HG02885 (cell line): ENCODE data around the gene GALNT18.

Experiments used
- ATAC-seq: cut with Tn5 transposase; IDR thresholded peaks from one replicate; pipeline ENCODE4 v1.9.1; 2021; ENCODE audit warnings: mild to moderate bottlenecking; ENCODE audit not compliant: unreplicated experiment, poor library complexity

Gene GALNT18

DNA sequence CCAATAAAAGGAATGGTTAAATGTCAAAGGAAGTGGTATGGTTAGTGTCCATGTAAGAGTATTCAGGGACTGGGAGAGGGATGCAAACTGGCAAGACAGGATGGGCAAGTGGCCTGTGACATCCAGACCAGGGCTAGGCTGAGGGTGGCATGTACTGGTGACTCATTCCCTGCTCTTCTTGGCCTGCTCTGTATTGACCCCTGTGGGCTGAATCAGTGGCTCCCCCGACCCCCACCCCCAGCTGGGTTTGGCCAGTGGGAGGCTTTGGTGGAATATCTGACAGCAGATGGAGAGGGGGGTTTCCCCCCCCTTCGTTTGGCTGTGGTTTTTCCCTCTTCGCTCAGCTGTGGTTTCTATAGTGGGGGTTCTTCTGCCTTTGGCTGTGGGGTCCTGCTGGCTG, 356.5 kb downstream of the GALNT18 start:
- ATAC-seq = no peak

DNA sequence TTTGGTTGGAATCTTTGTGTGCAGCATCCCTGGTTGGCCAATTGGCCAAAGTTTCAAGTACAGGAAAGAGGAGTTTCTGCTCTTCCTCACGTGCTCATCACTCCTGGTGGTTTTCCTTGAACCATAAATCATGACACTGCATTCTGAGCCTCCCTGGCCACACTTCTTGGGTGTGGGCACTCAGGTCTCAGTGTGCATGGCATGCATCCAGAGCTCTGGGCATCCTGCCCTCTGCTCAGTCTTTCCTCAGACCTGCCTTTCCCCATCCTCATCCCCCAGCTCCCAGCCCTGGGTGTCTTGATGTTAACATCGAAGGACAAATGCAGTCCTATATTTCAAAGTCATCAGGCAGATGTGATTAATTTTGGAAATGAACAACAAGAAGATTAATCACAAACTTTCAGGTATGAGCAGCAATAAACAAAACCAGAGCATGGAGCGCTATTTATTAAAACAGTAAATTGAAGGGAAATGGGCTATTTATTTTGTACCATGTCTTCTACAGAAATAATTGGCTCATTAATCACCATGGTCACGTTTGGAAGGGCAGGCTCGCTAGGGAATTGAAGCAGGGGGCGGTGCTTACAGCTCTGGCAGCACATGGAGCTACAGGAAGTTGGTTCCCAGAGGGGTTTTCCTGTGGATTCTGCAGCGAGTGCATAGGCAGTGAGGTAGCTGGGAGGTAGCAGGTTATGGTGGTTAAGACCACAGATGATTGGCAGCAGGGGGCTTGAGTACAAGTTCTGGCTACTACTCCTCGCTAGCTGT, 358.4 kb downstream of the GALNT18 start:
- no peak for ATAC-seq

DNA sequence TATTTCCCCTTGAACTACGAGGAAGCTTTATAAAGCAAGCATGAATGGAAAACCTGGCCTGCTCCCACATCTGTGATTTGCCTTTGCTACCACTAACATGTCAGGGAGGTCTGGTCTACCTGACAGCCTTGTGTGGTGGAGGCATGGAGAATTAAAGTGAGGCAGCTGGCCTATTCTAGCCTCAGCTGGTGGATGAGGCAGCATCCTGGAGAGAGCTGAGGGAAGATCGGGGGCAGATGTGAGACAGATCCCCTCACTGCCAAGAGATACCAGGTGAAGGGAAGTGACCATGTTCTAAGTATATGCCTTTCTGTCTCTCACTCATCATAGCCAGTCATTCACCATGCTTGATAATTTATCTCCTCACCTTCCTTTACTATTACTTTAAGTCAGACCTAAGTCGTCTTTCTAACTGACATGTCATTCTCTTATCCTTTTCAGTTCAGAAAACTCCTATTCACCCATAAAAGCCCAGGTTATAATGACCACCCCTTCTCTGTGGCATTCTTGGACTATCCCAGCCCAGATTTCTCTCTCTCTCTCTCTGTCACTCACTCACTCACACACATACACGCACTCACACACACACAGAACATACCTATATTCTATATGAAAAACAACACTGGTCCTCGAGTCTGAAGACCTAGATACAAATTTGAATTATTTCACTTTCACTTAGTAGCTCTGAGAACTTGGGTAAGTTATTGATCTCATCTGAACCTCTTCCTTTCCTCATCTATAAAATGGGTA, 359.5 kb downstream of the GALNT18 start:
- ATAC-seq = peak; percentile 10

DNA sequence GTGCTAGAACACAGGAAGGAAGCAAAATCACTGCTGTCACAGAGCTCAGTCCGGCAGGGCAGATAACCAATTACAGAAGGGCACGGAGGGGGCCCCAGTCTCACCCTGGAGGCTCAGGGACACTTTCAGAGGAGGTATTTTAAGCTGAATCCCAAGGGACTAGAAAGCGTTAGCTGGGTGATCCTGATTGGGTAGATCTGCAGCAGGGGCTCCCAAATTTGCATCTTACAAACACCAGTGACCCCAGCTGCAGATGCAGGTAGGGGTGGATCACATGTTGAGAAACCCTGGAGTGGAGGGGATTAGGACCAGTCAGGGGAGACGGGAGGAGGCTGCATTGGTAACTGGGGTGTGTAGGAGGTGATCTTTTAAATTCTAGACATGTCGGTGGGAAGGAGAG, 360.2 kb downstream of the GALNT18 start:
- ATAC-seq = peak; percentile 63

- ATAC-seq = no peak
Measured at GRCh38 chr11:11260903-11261302, 360.9 kb downstream of the GALNT18 start.

GRCh38 chr11:11253995-11254394, 367.8 kb downstream of the GALNT18 start:
- no peak for ATAC-seq

DNA sequence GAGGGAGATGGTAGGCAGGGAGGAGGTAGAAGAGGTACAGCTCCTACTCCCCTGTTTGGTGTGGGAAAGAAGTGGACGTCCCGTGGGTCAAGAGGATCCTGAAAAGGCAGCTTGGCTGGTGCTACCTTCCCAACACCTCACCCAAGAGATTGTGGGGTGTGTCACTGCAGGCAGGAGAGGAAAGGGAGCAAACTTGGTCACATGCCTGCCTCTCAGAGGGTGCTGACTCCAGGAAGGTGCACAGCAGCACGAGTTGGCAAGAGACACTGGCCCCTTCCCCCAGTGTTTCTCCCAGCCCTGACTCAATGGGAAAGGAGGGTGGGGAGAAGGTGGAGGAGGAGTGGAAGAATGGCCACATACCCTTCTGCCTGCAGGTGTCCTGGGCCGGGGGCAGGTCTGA, 368.3 kb downstream of the GALNT18 start:
- ATAC-seq = no peak

DNA sequence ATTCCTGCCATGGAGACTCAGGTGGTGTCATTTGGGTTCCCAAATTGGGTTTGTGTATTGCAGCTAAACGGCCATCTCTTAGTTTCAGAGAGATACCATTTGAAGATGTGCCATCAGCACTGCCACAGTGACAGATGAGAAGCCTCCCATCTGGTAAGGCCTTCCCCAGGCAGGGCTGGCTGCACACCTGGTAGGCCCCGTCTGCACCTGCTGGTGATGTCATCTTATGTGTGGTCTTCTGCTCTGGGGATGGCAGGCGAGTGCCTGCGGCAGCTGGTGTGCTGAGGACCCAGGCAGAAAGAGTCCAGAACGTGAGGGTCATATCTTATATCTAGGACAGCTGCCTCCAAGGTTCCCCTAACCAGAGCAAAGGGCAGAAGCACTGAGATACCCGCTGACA, 369.4 kb downstream of the GALNT18 start:
- ATAC-seq = no peak

DNA sequence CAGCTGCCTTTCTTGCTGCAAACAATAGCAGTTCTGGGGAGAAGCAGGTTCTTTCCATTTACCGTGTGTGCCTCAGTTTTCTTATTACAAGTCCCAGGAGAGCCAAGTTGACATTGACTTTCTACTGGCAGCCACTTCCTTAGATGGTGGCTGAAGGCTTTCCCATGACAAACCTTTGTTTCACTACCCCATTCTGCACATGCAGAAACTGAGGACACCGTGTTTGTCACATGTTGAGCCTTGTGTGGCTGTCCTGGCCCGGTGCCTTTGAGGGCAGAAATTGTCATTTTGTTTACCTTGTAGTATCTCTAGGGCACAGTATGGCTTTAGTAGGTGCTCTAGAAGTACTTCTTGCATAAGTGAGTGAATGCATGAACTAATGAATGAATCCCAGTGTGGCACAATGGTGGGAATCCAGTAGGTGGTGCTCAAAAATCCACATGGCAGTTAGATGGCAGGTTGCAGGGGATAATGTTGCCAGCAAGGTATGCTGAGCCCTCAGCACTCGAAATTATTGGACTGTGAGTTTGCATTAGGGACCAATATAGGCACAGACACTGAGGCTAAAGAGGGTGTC, 370.3 kb downstream of the GALNT18 start:
- ATAC-seq = peak; percentile 55

DNA sequence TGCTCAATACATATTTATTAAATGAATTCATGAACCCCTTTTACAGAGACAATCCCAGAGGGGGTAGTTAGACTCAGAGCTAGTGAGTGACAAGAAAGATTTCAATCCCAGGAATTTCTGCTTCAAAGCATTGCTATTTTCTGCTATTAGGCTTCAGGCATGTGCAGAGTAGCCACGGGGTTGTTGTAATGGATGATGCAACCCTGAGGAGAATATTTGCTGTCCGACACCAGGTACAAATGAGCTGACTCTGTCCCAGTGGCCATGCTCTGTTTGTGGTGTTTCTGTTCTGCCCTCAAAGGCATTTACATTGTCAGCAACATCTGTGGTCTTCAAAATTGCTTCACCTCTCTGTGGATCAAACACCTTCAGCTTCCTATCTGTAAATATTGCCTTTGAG, 371.3 kb downstream of the GALNT18 start:
- no peak for ATAC-seq

GRCh38 chr11:11247576-11247975, 374.2 kb downstream of the GALNT18 start:
- no peak for ATAC-seq

- no peak for ATAC-seq
Measured at GRCh38 chr11:11247086-11247485, 374.7 kb downstream of the GALNT18 start.

DNA sequence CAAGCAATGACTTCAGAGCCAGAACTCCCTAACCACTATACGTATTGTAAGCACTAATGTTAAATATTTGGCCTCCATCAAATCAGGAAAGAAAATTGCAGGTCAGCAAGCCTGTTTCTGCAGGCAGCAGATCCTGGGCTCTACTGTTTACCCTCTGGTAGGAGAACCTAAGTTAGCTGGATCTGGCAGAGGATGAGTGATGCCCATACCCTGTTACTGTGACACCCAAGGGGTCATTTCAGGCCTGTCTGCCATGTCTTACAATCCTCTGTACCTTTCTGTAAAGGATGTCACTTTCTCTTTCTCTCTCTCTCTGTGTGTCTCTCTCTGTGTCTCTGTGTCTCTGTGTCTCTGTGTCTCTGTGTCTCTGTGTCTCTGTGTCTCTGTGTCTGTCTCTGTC, 375.6 kb downstream of the GALNT18 start:
- no peak for ATAC-seq

DNA sequence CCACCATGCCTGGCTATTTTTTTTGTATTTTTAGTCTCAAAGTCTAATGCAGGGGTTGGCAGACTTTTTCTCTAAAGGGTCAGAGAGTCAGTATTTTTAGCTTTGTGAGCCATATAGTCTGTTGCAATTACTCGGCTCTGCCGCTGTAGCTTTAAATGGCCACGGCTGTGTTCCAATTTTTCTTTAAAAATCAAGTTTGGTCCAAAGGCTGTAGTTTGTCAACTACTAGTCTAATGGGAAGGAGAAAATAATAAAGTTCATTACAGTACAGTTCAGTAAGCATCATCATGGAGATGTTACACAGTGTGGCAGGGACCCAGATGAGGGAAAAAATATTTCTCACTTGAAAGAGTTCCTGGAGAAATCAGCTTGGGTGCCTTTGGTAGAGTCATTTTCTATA, 376.4 kb downstream of the GALNT18 start:
- no peak for ATAC-seq

DNA sequence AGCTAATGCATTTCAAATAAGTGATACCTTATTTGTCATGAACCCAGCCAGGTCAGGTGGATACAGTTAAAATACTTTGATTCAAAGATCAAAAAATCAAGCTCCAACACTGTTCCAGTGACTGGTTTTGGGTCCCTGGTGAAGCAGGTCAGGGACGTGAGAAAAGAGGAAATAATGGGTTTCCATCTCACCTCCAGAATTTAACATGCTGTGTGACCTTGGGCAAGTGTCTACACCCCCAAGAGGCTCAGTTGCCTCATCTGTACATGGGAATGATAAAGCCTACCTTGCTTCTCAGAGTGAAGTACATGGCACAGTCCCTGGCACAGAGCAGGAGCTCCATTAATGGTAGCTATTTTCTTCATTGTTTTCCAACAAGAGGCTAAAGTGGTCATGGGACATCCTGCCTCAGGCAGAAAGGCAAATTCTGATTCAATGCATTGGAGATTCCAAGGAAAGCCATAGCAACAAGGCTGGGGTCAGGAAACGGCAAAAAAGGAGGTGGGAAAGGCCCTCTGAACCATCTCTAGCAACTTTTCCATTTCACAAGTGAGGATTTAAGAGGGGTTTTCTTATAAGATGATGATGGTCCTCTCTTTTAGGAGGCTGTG, 377.2 kb downstream of the GALNT18 start:
- ATAC-seq = peak; percentile 17

GRCh38 chr11:11243590-11244469, 378.0 kb downstream of the GALNT18 start:
- ATAC-seq = peak; percentile 79

DNA sequence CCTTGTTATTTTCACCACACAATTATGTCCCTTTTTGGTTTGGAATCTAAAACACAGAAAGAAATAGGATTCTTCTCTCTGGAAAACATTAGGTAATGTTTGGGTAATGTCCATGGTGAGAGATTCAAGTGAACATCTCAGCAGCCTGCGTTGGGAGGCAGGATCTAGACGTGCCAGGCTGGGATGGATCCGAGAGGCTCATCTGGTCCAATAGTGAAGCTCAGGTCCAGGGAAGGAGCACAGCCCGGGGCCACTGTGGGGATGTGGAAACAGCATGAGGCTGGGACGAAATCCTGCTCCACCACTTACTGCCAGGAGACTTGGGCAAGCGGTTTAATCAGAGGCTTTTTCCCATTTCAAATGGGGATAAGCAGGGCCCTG, 378.6 kb downstream of the GALNT18 start:
- no peak for ATAC-seq

DNA sequence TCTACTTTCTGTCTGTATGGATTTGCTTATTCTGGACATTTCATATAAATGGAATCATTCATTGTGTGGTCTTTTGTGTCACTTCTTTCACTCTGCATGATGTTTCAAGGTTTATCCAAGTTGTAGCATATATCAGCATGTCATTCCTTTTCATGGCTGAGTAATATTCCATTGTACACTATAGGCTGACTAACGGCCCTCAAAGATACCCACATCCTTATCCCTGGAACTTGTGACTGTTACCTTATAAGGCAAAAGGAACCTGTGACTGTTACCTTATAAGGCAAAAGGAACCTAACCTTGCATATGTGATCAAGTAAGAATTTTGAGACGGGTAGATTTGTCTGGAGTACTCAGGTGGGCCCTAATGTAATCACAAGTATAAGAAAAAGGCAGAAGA, 380.5 kb downstream of the GALNT18 start:
- ATAC-seq = no peak

- no peak for ATAC-seq
Measured at GRCh38 chr11:11239959-11240358, 381.8 kb downstream of the GALNT18 start.
